C4-2B (cell line): ENCODE results near the gene NPB.

Experiments
- CTCF ChIP-seq: fragments of 450-650 bp; conservative IDR thresholded peaks from 2 replicates; pipeline ENCODE4 v1.5.1; 2017; ENCODE audit warnings: mild to moderate bottlenecking
- ZFX ChIP-seq: fragments of 450-650 bp; IDR thresholded peaks from 2 replicates; pipeline ENCODE4 v1.6.1; 2017

- TF ChIP-seq CTCF = no peak
- TF ChIP-seq ZFX = no peak
Measured at GRCh38 chr17:81951785-81952684, 50.0 kb downstream of the NPB start.
